ENCODE data around the gene GALT. TPM values are rescaled to one million over a fixed set of nuclear protein-coding genes. Genes with fewer than 3 reads are reported as not detected.

Gene GALT
- total RNA-seq, 2 donors from 2014 or later = 37.8 to 45.6 TPM

DNA sequence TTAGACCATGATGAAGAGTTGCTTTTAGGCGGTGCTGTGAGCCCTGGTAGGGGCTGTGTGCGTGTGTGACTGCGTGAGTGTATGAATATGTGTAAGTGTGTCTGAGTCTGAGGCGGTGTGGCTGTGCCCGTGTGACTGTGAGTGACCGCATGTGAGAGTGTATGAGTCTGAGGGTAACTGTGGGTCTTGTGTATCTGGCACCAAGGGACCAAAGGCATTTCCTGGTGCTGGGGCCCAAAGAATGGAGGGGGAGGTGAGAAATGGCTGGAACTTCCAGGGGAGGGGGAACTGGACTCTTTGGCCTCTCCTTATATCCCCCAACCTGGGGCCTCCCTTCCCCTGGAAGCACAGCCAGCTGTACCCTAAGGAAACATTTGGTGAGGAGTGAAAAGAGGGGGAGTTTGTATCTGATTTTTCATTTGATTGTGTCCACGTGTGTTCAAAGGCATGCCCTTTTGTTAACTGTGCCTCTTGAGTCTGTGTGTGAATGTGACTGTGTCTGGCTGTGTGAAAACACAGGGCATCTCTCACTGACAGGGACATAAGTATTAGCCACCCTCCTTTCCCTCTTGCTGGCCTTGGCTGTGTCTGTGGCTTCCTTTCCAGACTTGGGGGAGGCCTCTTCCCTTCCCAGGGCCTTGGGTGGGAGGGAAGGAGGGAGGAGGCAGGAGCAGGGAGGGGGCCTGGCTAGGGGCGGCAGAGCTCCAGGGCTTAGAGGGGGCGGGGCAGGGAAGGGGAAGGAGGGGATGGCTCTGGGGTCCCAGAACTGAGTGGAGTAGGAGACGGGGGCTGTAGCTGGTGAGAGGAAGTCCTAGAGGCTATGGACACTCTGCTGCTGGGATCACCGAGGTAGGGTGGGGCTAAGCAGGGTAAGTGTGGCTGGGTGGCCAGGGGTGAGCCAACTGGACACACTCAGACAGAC is 6.9 kb downstream of the GALT start:
- Histone ChIP-seq H3K27ac (no peak overlapping the region), H3K9me3 (no peaks in the 10 kb centered on the region), H3K4me1 (peaks cover 9% of the 10 kb centered on the region), H3K36me3 (no peaks in the 10 kb centered on the region), H3K9ac (ENCODE audit: low read depth in 2 of 2, low read length in 2 of 2) (peak overlapping the region; percentile 3 to 91), H3K27me3 (no peaks in the 10 kb centered on the region), H3K4me3 (no peak overlapping the region)
- TF ChIP-seq, protein P1, sequence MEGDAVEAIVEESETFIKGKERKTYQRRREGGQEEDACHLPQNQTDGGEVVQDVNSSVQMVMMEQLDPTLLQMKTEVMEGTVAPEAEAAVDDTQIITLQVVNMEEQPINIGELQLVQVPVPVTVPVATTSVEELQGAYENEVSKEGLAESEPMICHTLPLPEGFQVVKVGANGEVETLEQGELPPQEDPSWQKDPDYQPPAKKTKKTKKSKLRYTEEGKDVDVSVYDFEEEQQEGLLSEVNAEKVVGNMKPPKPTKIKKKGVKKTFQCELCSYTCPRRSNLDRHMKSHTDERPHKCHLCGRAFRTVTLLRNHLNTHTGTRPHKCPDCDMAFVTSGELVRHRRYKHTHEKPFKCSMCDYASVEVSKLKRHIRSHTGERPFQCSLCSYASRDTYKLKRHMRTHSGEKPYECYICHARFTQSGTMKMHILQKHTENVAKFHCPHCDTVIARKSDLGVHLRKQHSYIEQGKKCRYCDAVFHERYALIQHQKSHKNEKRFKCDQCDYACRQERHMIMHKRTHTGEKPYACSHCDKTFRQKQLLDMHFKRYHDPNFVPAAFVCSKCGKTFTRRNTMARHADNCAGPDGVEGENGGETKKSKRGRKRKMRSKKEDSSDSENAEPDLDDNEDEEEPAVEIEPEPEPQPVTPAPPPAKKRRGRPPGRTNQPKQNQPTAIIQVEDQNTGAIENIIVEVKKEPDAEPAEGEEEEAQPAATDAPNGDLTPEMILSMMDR (IDR thresholded peaks at IDR 0.05) = no peak
- DNase-seq = no peak
- intact Hi-C loops (cut with DNase I) = no loop called here

DNA sequence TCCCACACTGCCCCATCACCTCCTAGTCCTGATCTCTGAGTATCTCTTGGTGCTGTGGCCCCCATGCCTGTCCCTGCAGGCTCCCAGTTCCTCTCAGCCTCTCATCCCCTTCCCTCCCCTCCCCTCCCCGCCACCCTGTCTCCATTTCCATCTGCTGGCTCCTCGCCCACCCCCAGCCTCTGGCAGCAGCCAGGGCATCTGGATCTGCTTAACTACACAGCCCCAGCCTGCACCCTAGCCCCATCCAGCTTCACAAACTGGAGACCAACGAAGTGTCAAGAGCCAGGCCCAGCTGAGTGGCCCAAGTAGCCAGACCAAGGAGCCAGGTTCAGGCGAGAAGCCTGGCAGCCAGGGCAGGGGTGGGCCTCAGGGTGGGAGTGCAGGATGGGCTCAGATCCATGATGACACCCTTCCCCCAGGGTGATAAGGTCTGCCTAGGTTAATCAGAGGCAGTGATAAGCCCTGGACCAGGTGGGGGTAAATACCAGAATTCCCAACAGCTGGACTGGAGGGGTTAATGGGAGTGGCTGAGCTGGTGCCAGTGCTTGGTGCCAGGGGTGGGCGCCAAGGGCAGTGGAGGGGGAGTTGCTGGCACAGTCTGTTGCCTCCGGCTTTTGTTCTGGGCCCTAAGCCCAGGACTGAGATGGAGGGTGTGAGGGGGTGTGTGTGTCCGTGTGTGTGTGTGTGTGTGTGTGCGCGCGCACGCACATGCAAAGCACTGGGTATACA is 8.0 kb downstream of the GALT start:
- intact Hi-C loops (cut with DNase I) = no loop called here
- peaks cover 9% of the 10 kb centered on the region for H3K4me1 ChIP-seq
- no peak overlapping the region for H3K4me3 ChIP-seq

DNA sequence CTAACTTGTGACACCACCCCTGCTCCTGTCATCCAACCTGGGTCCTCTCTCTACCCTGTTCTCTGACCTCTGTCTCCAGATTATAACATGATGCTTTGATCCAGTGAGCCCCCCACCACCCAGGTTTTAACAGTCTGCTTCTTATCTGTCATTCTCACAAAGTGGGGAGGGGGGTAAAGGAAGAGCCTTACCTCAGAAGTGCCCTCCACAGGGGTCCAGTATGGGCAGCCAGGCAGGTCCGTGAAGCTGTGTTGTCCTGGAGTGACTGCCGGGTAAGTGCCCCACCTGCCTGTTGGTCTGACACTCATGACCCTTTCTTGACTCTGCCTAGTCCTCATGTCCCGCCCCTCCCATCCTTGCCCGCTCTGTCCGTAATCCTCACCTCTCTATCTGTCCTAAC is 8.9 kb downstream of the GALT start:
- H3K27ac ChIP-seq = no peak overlapping the region
- TF ChIP-seq, protein P1 (IDR thresholded peaks at IDR 0.05) = no peak
- H3K4me3 ChIP-seq = no peak overlapping the region
- peaks cover 9% of the 10 kb centered on the region for H3K4me1 ChIP-seq
- intact Hi-C loops (cut with DNase I) = no loop called here
- no peaks in the 10 kb centered on the region for H3K36me3 ChIP-seq
- DNase-seq = no peak
- no peak overlapping the region for H3K9ac ChIP-seq (ENCODE audit: low read depth in 2 of 2, low read length in 2 of 2)
- no peaks in the 10 kb centered on the region for H3K27me3 ChIP-seq
- no peaks in the 10 kb centered on the region for H3K9me3 ChIP-seq

More for the DNA sequence above, 8.0 kb downstream of the GALT start:
- no peak overlapping the region for H3K27ac ChIP-seq
- peak; percentile 50 for DNase-seq
- no peak overlapping the region for H3K9ac ChIP-seq (ENCODE audit: low read depth in 2 of 2, low read length in 2 of 2)
- TF ChIP-seq, protein P1 (IDR thresholded peaks at IDR 0.05) = no peak
- H3K9me3 ChIP-seq = no peaks in the 10 kb centered on the region
- no peaks in the 10 kb centered on the region for H3K27me3 ChIP-seq
- H3K36me3 ChIP-seq = no peaks in the 10 kb centered on the region

DNA sequence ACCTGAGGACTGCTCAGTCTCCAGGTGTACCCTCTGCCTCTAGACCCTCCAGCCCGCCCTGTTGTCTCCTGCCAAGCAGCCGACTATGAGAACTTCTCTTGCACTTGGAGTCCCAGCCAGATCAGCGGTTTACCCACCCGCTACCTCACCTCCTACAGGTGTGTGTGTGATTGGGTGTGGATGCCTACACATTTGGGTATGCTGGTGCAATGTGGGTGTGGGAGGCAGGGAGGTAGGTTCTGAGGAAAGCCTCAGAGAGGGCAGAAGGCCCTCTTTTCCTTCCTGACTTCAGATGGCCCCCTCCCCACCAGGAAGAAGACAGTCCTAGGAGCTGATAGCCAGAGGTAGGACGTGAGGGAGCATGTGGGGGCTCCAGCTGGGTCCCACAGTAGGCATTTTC is 10.5 kb downstream of the GALT start:
- Histone ChIP-seq H3K9ac (ENCODE audit: low read depth in 2 of 2, low read length in 2 of 2) (no peak overlapping the region), H3K4me1 (peaks cover 5% of the 10 kb centered on the region)

DNA sequence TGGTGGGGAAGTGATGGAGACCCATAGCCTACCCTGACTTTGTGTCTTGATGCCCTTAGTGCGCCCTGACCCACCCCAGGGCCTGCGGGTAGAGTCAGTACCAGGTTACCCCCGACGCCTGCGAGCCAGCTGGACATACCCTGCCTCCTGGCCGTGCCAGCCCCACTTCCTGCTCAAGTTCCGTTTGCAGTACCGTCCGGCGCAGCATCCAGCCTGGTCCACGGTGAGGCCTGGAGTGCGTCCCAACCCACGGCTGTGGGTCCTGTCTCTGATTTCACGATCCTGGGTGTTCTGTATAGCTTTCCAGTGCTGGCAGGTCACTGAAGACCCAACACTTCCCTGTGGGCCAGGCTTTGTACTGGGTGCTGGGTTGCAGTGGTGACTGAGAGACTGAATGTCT is 12.0 kb downstream of the GALT start:
- H3K4me1 ChIP-seq = no peaks in the 10 kb centered on the region
- intact Hi-C loops (cut with DNase I) = no loop called here
- no peak for DNase-seq
- H3K4me3 ChIP-seq = no peak overlapping the region
- H3K36me3 ChIP-seq = no peaks in the 10 kb centered on the region
- no peaks in the 10 kb centered on the region for H3K27me3 ChIP-seq
- H3K9me3 ChIP-seq = no peaks in the 10 kb centered on the region
- no peak overlapping the region for H3K9ac ChIP-seq (ENCODE audit: low read depth in 2 of 2, low read length in 2 of 2)
- no peak overlapping the region for H3K27ac ChIP-seq
- TF ChIP-seq, protein P1 (IDR thresholded peaks at IDR 0.05) = no peak

More for the DNA sequence above, 10.5 kb downstream of the GALT start:
- no peak for DNase-seq
- TF ChIP-seq, protein P1 (IDR thresholded peaks at IDR 0.05) = no peak
- H3K27me3 ChIP-seq = no peaks in the 10 kb centered on the region
- H3K9me3 ChIP-seq = no peaks in the 10 kb centered on the region
- H3K36me3 ChIP-seq = no peaks in the 10 kb centered on the region
- intact Hi-C loops (cut with DNase I) = no loop called here
- H3K4me3 ChIP-seq = no peak overlapping the region
- no peak overlapping the region for H3K27ac ChIP-seq

All from colonic mucosa (tissue), 4 donors.